GM18498 (cell line): ENCODE results near the gene MCF2L.

Source experiments
- ATAC-seq: cut with Tn5 transposase; IDR thresholded peaks from one replicate; pipeline ENCODE4 v1.9.1; 2021; ENCODE audit warnings: mild to moderate bottlenecking, moderate library complexity; ENCODE audit not compliant: unreplicated experiment

Gene MCF2L

DNA sequence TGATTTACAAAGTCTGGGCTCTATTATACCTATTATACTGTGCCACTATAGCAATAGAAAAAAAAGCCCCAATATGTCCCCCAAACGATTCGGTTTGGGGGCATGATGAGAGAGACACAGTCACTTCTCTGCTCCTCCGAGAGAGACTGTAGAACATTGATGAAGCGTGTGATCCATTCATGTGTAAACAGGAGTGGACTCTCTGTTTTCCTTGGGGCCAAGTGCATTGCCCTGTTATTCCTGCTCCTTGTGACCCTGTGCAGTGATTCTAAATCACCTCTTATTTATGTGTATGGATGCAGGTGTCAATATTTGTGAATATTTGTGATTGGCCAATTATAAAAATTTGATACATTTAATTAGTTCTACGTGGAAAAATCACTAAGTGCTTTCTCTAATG, 170.6 kb downstream of the MCF2L start:
- no peak for ATAC-seq

GRCh38 chr13:113140677-113141600, 171.9 kb downstream of the MCF2L start:
- no peak for ATAC-seq

DNA sequence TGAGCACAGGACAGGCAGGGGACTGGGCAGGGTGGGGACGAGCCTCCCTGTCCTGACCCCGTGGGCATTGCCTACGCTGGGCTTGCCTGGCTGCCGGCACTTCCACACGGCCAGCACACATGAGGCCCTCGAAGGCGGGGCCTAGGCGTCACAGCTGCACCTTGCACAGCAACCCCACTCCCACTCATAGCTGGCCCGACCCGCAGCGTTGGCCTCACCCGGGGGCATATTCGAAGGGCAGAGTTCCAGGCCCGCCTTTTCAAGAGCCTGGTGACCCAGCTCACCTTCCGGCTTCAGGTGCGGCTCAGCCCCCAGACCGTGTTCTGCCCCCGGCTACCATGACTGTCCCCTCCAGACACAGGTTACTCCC, 172.6 kb downstream of the MCF2L start:
- ATAC-seq, result no peak

DNA sequence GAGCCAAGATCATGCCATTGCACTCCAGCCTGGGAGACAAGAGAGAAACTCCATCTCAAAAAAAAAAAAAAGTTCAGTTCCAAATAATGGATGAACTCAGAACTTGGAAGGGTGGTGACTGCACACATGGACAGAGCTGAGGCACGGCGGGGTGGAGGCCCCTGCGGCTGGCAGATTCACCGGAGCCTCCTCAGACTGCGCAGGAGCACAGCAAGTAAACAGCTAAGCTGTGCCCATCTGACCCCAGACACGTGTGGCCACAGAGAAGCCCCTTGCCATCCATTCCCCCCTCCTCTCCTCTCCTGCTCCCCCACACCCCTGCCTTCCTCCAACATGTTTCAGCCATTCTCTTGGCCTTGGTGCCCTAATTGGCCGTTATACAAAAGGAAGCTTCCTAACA, 173.9 kb downstream of the MCF2L start:
- ATAC-seq, result no peak

DNA sequence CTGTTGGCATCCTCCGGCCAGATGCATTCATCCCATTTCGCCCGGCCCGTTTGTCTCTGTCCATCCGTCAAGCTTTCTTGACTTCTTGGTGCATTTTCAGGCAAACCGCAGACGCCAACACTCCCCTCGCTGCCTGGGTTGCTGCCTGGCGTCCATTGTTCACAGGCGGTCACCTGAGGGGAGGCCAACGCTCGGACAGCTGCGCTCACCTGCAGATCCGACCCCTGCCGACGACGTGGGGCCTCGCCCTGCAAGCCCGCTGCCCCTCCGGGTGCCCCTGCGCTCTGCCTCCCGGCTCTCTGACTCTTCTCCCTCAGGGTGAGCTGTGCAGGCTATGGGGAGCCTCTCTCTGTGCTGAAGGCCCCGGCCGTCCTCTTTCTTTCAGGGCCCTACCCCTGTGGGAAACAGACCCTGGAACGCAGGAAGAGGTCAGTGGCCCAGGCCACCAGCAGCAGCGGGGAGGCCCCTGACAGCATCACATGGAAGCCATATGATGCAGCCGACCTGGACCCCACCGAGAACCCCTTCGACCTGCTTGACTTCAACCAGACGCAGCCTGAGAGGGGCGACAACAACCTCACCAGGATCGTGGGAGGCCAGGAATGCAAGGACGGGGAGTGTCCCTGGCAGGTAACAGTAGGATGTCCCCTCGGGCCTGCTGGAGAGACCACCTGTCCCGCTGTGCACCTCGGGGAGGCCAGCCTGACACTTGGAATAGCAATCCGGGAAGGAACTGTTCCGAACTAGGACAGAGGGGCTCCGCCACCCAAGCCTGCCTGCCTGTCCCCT, 174.6 kb downstream of the MCF2L start:
- no peak for ATAC-seq

DNA sequence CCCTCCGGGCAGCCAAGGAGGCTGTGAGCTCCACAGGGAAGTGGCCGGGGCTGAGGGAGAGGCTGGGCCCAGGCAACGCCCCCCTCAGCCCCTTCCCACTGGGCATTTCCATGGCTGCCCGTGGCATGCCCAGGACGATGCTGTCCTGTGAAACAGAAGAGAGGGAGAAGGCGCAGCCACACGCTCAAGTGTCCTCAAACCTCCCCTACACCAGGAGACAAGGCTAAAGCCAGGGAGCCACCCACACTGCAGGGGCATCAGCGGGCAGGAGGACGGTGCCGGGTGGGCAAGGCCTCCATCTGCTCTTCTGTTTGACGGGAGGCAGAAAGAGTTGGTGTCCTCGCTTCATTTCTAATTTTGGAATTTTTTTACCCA, 175.2 kb downstream of the MCF2L start:
- ATAC-seq, result no peak

- no peak for ATAC-seq
Observed at GRCh38 chr13:113145496-113145895, 176.5 kb downstream of the MCF2L start.

GRCh38 chr13:113145911-113146598, 177.0 kb downstream of the MCF2L start:
- no peak for ATAC-seq

GRCh38 chr13:113146750-113147149, 177.7 kb downstream of the MCF2L start:
- no peak for ATAC-seq

GRCh38 chr13:113147206-113147605, 178.2 kb downstream of the MCF2L start:
- ATAC-seq, result no peak

DNA sequence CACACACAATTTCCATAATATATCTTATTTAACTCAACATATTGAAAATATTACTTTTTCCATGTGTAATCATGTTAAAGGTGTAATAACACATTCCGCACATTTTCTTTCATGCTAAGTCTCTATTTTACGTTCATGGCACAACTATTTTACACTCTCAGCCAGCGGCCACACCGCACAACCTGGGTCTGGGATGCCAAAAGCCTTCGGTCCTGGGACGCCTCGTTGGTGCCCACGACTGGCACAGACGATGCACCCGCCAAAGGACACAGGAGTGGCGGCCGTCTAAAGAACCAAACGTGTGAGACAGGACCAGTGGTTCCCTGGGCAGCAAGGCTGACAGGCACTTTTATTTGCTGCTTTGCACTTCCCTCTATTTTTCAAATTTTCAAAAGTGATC, 179.4 kb downstream of the MCF2L start:
- no peak for ATAC-seq

DNA sequence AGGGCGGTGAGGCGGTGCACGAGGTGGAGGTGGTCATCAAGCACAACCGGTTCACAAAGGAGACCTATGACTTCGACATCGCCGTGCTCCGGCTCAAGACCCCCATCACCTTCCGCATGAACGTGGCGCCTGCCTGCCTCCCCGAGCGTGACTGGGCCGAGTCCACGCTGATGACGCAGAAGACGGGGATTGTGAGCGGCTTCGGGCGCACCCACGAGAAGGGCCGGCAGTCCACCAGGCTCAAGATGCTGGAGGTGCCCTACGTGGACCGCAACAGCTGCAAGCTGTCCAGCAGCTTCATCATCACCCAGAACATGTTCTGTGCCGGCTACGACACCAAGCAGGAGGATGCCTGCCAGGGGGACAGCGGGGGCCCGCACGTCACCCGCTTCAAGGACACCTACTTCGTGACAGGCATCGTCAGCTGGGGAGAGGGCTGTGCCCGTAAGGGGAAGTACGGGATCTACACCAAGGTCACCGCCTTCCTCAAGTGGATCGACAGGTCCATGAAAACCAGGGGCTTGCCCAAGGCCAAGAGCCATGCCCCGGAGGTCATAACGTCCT, 180.0 kb downstream of the MCF2L start:
- no peak for ATAC-seq
